Measurements from ENCODE around the gene NPW.
"Not testable (repeated sequence)": the region's sequence is repeated elsewhere in the genome, so short reads cannot be mapped to it uniquely, and the experiment has no call there.

The NPW gene

DNA sequence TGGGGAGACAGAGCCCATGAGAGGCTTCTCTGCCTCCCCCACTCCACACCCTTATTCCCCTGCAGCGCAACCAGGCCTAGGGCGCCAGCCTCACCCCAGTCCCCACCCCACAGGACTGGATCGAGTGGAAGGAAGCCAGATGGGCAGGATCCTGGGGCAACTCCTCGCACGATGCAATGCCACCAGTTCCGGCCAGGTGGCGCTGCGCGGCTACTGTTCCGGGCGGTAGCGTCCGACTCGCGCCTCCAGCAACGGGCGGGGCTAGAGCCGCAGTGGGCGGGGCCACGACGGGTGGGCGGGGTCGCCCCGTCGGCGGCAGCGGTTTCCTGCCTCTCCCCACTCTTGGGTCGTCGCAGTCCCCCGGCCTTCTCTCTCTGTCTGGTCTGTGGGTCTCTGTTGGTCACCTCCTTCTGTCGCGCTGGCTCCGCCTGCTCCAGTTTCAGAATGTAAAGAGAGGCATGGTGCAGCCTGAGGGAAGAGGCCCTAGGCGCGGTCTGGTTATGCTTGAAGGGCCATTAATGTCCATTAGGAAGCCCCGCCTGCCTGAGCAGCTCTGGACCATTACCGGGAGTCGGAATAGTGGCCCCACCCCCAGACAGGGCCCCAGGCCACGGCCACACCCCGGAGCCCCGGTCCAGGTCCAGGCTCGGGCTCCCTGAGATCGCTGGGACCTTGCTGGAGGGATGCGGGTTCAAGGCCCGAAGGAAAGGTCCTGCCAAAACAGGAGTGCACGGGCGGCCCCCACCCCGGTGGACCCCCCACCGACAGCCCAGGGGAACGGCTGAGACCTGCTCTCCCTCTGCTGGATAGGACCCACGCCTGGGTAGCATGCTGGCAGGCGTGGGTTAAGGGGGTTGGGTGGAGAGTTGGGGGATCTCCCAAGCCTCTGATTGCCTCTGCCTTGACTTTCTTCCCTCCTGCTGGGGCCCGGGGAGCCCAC is 3.8 kb downstream of the NPW start:
- peak; percentile 76 for DNase-seq

DNA sequence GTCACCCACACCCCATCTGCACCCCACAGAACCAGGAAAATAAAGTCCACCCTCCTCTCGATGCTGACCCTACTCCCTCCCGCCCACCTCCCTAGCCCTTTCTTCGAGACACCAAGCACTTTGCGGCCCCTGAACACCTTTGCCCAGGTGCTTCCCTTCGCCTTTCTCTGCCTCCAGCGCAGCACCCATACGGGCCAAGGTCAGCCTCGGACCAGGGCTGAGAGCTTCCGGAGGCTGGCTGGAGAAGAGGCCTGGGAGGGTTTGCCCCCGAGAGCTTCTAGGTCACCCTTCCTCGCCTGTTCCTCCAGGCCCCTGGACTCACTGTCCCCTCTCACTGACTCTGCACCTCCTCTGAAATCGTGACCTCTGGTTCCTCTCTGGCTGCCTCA is 4.4 kb downstream of the NPW start:
- no peak for DNase-seq

DNA sequence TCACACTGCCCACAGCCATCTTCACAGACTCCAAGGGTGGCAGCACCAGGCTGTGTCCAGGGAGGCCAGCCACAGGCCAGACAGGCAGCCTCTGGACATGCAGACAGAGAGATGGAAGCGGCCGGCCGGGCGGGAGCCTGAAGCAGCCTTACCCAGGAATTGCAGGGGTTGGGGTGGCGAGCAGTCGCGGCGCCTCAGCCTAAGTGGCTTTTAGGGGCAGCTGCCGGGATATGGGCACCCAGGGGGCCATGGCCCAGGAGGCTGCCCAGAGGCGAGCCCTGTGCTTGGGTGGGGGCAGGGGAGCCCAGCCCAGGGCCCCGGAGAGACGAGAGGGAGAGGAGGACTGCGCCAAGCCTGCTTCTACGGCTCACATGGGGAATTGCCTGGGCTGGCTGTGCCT is 5.7 kb downstream of the NPW start:
- no peak for DNase-seq

DNA sequence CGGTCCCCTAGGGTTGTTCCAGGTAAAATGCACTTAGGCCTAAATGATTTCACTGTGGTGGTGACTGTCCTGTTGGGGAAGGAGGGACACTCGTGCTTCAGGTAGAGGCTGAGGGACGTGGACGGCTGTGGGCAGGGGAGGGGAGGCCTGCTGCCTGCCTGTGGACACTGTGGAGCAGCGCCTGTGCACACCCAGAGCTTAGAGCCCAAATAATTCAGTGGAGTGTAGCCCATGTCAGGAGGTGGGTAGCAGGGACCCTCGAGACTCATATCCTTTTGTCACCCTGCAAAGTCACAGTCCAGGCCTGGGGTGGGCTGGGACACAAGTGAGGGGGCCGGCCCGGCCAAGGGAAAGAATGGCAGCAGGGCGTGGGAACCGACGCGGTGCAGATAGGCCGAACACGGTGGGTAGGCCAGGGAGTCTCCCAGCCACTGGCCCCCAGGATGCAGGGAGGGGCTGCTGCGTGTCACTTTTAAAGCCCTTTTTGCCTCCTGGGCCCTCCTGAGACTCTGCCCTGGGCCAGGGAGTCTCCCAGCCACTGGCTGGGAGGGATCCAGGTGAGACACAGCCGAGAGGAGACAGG is 6.4 kb downstream of the NPW start:
- DNase-seq: no peak

DNA sequence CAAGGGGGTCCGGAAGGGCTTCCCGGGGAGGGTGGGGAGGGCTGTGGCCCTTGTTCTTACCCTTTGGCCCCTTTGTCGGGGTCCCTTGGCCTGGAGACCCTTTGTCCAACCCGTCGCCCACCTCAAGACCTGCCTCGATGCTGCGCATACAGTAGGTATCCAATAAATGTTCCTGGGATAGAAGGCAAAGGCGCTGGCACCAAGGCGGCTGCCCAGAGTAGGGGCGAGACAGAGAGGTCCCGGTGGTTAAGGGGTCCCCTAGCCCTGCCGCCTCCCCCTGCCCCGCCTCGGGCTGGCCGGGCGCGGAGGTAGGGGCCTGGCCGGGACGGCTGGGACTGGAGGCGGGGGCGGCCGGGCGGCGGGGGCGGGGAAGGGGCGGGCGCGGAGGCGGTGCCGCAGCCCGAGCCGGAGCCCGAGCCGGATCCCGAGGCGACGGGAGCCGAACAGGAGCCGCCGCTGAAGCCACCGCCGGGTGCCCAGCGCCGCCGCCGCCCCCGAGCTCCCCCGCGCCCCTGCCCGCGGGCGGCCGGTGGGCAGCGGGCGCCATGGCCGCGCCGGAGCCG is 7.0 kb downstream of the NPW start, which contains the start of gene NHERF2:
NHERF2 (plus strand) TSS at position 442 of the 563 bp plus-strand sequence; CDS start at position 546, 104 bp downstream.
- DNase-seq: peak; percentile 21

DNA sequence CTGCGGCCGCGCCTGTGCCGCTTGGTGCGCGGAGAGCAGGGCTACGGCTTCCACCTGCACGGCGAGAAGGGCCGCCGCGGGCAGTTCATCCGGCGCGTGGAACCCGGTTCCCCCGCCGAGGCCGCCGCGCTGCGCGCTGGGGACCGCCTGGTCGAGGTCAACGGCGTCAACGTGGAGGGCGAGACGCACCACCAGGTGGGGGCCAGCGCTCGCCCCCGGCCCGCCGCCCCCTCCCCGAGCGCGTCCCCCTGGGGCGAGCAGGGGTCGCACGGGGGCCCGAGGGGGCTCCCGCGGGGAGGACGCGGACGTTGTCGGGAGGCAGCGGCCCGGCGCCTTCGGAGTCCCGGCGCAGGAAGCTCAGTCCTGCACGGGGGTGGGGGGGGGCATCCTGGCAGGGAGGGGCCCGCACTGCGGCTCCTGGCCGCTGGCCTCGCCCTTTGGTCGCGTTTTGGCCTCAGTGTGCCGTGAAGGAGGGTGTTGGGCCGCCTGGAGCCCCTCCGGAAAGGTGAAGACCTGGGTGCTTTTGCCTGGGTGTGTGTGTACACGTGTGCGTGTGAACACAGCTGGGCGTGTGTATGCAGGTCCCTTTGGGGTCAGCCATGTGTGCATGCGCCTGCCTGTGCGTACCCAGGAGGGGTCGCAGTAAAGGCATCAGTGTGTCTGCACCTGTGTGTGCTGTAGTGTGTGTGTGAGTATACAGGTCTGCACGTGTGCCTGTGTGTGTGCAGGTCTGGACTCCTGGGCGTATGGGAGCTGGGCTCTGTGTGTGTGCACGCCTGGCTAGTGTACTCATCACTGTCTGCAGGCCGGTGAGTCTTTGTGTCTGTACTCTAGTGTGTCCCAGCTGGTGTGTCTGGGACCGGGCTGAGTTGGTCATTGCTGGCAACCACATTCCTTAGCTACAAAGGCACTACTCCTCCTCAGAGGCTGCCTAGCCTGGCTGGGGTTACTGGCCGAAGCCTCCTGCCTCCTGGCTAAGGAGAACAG is 7.7 kb downstream of the NPW start:
- peak; percentile 10 for DNase-seq

DNA sequence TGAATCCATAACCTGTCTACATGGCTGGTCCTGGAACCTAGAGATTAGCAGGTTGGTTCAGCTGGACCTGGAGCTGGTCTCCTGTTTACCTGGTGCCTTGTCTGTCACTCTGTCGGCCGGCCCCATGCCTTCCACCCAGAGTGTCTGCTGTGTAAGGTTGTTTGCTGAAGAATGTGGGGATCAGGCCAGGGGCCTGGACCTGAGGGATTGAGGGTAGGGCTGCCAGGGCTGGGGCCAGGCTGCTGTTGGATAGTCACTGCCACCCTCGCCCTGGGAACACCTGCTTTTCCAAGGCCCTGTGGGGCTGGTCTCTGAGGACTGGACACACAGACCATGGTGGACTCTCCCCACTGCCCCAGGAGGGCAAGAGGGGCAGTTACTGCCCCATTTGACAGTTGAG is 8.6 kb downstream of the NPW start:
- DNase-seq: no peak

DNA sequence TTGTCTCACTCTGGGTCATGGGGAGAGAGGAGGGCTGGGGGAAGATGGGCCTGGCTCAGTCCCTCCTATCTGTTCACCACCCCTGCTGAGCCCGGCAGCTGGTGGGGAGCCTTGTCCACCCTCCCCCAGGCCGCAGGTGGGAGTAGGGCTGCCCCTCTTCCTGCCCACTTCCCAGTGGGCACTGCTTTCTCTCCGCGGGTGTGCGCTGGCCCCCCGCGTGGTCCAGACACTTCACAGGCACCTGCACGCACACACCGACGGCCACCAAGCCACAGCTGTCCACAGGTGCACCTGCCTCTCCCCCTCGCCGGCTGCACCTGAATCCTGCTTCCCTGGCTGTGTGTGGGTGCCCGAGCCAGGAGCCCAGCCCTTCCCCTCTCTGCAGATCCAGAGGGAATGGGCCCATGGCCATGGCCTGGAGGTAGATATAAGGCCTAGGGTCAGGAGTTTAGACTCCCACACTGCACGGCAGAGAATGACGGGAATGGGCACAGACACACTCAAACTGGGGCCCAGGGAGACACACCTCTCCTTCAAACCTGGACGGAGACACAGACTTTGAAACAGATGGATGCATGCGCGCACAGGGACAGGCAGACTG is 9.1 kb downstream of the NPW start:
- peak; percentile 33 for DNase-seq

DNA sequence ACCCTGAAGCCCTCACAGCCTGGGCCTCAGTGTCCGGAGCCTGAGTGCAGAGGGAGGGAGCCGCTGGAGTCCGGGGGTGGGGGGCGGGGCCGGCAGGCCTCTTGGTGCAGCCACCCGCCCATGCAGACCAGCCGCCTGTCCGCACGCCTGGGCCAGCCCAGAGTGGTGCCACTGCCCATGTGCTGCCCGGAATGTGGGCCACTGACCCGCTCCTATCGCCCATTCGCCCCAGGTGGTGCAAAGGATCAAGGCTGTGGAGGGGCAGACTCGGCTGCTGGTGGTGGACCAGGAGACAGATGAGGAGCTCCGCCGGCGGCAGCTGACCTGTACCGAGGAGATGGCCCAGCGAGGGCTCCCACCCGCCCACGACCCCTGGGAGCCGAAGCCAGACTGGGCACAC is 9.8 kb downstream of the NPW start:
- DNase-seq: no peak

DNA sequence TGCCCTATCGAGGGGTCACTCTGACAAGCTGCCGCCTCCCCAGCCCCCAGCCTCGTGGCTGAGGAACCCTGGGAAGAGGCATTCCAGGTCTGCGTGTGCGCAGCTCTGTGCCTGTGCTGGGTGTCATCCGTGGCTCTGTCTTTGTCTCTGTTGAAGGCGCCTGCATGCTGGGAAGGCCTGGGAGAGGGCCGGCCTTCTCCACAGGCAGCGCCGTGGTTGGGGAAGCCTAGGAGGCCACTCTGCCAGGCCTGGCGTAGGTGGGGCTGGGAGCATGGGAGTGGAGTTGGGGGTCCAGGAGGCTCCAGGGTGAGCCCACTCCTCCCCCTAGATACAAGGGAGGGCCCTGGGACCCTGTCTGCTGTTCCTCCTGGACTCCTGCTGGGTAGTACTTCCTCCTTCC is 10.5 kb downstream of the NPW start:
- DNase-seq: no peak

DNA sequence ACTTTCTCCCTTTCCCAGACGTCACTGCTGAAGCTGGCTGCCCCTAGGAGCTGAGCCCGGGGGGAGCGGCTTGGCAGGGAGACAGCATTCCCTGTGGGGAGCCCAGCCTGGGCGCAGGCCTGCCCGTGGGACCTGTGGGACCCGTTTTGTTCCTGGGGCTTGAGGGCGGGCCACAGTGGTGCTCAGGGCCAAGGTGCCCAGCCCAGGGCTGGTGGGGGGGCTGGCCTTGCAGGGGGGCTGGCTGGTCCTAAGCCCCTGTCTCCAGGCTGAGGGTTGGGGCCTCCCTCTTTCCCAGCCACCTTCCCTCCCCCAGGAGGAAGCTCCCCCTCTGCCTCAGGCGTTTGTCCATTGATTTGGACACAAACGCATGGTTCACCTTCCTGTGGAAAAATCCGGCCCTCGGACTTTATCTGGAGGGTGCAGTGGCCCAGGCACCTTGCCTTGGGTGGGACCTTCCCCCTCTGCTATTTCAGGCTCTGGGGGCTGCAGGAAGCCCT is 11.5 kb downstream of the NPW start:
- DNase-seq: no peak

DNA sequence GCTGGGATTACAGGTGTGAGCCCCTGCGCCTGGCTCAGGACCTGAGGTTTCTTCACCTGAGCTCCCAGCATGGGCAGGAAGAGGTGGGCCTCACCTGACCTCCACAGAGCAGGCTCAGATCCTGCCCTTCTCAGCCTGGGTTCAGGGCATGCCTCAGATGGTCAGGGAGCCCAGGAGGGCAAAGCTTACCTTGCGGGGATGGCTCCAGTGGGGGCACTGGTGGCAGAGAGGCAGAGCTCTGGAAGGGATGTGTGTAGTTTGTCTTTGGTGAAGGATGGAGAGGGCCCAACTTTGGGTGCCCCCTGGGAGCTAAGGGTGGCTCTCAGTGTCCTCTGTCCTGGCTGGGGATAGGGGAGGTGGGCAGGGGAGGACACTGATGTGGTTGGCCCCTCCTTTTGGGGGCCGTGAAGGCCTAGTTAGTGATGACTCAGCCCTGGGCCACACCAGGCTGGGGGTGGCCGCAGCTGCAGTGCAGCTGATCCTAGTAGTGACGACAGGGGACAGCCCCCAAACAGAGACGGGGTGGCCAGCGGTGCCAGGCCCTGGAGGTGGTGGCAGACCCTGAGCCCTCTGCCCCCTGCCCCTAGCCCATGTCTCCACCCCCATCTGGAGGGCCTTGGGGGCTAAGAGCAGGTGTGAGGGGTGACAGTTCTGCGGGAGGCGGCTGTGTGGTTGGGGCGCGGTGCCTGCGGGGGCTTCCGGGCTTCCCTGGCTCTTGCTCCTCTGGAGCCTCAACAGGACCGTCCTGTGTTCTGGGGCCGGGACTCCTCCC is 12.9 kb downstream of the NPW start:
- no peak for DNase-seq

DNA sequence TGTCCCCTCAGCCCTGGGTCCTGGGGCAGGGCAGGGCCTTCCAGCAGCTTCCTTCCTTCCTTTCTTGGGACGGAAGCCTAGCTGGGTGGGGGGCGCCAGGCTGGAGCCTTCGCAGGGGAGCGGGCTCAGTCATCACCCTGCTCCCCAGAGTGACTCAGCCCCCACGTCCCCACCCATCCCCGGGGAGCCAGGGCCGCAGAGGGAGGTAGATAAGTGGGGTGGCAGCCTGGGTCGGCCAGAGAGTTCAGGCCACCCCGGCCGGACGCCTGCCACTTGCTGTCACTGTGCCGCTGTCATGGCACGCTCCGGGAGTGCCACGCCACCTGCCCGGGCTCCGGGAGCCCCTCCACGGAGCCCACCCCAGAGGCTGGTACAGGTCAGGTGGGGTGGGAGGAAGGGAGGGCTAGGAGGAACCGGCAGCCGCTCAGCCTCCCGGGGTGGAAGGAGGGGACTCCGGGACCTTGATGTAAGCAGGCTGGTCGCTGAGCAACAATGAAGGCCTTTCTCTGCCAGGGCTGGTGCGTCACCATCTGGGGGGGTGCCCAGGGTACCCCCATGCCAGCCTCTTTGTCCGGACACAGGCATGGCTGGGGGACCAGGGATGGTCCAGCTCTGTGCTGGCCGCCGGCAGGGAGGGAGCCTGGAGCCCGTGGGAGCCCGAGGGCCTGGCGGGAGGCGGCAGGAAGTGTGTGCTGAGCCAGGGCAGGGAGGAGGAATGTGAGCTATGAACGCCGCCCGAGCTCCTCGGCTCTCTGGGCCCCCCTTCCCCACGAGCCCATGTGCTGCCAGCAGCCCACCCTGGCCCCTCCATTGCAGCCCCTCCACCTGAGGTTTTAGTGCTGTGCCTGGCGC is 13.7 kb downstream of the NPW start:
- DNase-seq: no peak

DNA sequence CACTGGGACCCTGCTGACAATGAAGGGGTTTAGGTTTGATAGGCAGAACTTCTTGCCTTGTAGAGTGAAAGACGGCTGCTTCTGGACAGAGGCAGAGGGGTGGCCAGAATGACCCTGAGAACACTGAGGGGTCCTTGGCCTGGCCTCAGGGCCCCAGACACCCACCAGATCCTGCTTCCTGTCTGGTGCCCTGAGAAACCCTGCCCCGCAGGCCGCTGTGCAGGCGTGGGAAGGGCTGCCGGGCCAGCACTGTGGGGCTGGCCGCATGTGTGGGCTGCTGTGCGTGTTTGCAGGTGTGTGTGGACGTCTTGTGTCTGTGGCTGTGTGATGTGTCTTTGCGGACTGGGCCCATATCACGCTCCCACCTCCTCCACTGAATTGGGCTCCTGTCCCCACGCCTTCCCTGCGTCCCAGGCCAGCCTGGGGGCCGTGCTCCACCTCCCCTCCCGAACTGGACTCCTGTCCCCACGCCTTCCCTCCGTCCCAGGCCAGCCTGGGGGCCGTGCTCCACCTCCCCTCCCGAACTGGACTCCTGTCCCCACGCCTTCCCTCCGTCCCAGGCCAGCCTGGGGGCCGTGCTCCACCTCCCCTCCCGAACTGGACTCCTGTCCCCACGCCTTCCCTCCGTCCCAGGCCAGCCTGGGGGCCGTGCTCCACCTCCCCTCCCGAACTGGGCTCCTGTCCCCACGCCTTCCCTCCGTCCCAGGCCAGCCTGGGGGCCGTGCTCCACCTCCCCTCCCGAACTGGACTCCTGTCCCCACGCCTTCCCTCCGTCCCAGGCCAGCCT is 14.5 kb downstream of the NPW start:
- not testable (repeated sequence) for DNase-seq

DNA sequence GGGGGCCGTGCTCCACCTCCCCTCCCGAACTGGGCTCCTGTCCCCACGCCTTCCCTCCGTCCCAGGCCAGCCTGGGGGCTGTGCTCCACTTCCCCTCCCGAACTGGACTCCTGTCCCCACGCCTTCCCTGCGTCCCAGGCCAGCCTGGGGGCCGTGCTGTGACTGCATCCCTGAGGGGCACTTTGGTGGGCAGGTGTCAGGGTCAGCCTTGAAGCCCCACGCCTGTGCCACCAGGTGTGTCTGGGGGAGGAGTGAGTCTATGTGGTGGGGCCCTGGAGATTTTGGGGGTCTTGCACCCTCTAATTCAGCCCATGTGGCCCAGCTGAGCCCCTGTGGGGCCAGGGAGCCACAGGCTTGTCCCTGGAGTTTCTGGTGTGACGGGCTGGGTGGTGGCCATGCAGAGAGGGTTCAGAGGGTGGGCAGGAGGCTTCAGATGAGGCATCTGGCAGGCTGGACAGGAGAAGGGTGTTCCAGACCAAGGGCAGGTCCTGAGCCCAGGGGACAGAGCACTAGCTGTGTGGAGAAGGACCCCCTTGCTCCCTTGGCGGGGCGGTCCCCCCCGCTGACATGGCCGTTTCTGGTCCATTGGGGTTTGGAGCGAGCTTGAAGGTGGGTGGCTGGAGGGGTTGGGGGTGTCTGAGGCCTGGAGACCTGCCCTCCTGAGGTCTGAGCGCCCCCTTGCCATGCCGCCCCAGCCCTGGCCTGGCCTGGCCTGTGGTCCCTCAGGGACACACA is 15.3 kb downstream of the NPW start:
- no peak for DNase-seq

DNA sequence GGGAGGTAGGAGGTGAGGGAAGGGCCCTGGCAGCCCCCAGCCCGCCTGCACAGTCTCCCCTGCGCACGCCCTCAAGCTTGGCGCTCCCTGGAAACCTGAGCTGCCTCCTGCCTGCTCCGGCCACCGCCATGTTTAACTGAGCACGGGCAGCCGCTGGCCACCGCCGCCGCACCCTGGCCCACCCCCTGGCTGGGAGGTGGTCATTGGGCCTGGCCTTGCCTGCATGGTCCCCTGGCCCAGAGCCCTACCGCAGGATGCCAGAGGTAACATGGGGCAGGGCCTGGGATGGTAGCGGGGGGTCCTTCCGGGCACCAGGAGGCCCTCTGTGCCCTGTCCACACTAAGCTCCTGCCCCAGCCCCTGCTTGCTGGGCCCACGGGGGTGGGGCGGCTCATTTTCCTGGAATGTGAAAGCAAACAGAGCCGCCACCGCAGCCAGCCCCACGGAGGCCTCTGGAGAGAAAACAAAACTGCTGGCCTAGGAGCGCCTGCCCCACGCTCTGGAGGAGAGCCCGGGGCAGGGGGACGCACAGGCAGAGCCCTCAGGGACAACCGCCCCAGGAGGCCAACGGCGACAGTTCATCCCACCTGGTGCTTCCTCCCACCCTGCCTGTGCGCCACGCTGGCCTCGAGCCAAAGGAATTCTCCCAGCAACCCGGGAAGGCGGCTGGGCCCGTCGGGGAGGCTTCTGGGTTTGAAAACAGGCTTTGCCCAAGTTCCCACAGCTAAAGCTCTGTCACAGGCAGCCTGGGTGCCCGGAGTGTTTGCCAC is 16.0 kb downstream of the NPW start:
- peak; percentile 52 for DNase-seq

DNA sequence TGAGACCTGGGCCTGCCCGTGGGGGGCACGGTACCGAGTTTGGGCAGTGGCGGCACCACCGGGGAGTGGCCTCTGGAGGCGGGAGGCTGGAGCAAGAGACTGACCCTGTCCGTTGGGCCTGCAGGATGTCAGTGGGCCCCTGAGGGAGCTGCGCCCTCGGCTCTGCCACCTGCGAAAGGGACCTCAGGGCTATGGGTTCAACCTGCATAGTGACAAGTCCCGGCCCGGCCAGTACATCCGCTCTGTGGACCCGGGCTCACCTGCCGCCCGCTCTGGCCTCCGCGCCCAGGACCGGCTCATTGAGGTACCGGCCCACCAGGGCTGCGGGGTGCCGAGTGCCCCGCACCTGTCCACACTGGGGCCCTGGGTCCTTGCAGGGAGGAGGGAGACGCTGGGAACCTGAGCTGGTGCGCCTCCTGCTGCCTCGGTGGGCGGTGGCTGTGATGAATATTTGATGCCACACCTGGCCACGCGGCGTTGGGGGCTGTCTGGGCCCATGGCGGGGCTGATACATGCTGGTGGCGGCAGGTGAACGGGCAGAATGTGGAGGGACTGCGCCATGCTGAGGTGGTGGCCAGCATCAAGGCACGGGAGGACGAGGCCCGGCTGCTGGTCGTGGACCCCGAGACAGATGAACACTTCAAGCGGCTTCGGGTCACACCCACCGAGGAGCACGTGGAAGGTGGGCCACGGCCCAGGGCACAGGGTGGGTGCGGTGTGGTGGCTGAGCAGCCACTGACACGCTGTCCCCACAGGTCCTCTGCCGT is 16.8 kb downstream of the NPW start:
- no peak for DNase-seq
